ENCODE measurements around the gene CDH4. TPM values are rescaled to one million over a fixed set of nuclear protein-coding genes. Genes with fewer than 3 reads are reported as not detected.

The CDH4 gene
- total and polyA plus RNA-seq, 9 of the 15 experiments (the other 6 are each of a cell fraction or from before 2014, with no cell fraction given): 0.04 TPM; not detected in 8

DNA sequence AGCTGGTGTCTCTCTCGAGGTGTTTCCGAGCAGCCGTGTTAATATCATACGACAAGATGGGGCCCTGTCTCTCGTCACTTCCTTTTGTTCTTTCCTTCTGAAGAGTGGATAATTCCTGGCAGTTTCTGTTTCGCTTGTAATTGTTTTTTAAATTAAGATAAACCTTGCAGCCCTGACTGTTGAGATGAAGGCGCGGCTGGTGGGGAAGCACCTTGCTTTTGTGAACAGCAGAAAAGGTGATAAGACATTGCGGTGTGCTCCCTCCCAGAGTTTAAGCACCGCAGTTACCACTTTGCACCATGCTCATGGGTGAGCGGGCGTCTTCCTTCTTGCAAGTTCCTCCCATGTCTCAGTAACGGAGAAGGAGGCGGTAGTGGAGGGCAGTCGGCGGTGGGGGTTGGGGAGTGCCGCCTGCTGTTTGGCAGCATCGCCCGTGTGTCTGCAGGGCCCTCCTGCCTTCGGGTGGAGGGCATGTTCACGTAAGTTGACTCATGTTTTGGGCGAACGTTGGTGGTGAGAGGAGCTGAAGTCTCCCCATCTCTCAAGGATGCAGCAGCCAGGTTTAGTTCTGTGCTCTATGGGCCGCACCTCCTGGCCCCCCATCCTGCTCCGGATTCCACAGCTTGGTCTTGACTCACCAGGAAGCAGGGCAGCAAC lies 467.8 kb downstream of the CDH4 start (continued):
- TF ChIP-seq, protein P1, sequence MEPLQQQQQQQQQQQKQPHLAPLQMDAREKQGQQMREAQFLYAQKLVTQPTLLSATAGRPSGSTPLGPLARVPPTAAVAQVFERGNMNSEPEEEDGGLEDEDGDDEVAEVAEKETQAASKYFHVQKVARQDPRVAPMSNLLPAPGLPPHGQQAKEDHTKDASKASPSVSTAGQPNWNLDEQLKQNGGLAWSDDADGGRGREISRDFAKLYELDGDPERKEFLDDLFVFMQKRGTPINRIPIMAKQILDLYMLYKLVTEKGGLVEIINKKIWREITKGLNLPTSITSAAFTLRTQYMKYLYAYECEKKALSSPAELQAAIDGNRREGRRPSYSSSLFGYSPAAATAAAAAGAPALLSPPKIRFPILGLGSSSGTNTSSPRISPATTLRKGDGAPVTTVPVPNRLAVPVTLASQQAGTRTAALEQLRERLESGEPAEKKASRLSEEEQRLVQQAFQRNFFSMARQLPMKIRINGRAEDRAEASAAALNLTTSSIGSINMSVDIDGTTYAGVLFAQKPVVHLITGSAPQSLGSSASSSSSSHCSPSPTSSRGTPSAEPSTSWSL (CRISPR knock-in tag; IDR thresholded peaks at IDR 0.05; ENCODE audit: borderline replicate concordance): no peak

DNA sequence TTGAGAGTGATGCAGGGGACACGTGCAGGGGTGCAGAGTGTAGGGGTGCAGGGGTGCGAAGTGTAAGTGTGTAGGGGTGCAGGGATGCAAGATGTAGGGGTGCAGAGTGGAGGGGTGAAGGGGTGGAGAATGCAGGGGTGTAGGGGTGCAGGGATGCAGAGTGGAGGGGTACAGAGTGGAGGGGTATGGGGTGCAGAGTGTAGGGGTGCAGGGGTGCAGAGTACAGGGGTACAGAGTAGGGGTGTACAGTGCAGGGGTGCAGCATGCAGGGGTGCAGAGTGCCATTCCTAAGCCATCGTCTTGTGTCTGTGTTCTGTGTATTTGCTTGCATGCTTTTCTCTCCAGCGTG lies 468.3 kb downstream of the CDH4 start:
- Histone ChIP-seq H3K36me3 (ENCODE audit: control insufficient read depth, insufficient read depth, low read length) (no peaks in the 10 kb centered on the region), H3K27me3 (ENCODE audit: control insufficient read depth in 2 of 2, insufficient read depth in 2 of 2, low read length in 2 of 2) (peaks cover 0 to 29% of the 10 kb centered on the region in 2 experiments; a peak in 2 of 5 replicates), H3K27ac (ENCODE audit: extremely low read depth, low read depth, low read length) (no peak overlapping the region), H3K4me1 (replicated peaks in 1 of 2; ENCODE audit: control insufficient read depth in 2 of 2, insufficient read depth in 2 of 2, low read length in 2 of 2) (no peaks in the 10 kb centered on the region), H3K9ac (ENCODE audit: insufficient read depth in 1 of 2, low read depth in 2 of 2, low read length in 2 of 2) (no peak overlapping the region), H2AFZ (ENCODE audit: low read depth, low read length) (no peak overlapping the region), H3K4me2 (ENCODE audit: insufficient read depth, low read length) (no peak overlapping the region), H3K9me1 (ENCODE audit: control insufficient read depth, insufficient read depth, low read length) (peaks cover 3% of the 10 kb centered on the region), H3K79me2 (ENCODE audit: control insufficient read depth, insufficient read depth, low read length) (no peaks in the 10 kb centered on the region), H3K4me3 (no peak overlapping the region), H3K9me3 (replicated peaks; ENCODE audit: control insufficient read depth, insufficient read depth, low read depth, low read length) (no peaks in the 10 kb centered on the region), H4K20me1 (replicated peaks; ENCODE audit: control insufficient read depth, insufficient read depth, low read length) (peaks cover 4% of the 10 kb centered on the region; the same call in 1 of the 2 replicates)
- TF ChIP-seq ZNF507 (tag; conservative IDR thresholded peaks at IDR 0.05) (no peak), NR2C2 (CRISPR knock-in tag; IDR thresholded peaks at IDR 0.05) (no peak), NR2C2 (tag; IDR thresholded peaks at IDR 0.05) (no peak), ASH1L (IDR thresholded peaks at IDR 0.05; ENCODE audit: borderline replicate concordance, low read depth, partially characterized antibody) (no peak), PRMT5 (CRISPR knock-in tag; IDR thresholded peaks at IDR 0.05) (no peak), JUNB (CRISPR knock-in tag; conservative IDR thresholded peaks at IDR 0.05) (no peak), DPF2 (IDR thresholded peaks at IDR 0.05) (no peak), TBP (optimal IDR thresholded peaks at IDR 0.05; ENCODE audit: low read depth, low read length) (no peak), SMAD3 (CRISPR knock-in tag; conservative IDR thresholded peaks at IDR 0.05) (no peak)
- TF ChIP-seq, protein P2, sequence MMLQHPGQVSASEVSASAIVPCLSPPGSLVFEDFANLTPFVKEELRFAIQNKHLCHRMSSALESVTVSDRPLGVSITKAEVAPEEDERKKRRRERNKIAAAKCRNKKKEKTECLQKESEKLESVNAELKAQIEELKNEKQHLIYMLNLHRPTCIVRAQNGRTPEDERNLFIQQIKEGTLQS (IDR thresholded peaks at IDR 0.05): no peak
- TF ChIP-seq, protein P2 (CRISPR knock-in tag; conservative IDR thresholded peaks at IDR 0.05): no peak
- no peak for ATAC-seq
- BruUV-seq (replicated peaks): no TSS peak
- intact Hi-C loops (cut with micrococcal nuclease) (no loop called here), in situ Hi-C loops (cut with MboI) (no loop called here)
- DNase-seq (ENCODE audit: extremely low read depth in 1 of 4, low spot score in 3 of 4): no peak
- CTCF ChIA-PET (ENCODE audit: low intra/inter-chr PET ratio): no interaction called here
- WGBS (ENCODE audit: insufficient coverage, low coverage, missing lambda C conversion rate): 0% methylated on average over 4 of the region's 4 CpGs
- no peak for FAIRE-seq
- POLR2A ChIA-PET: interaction anchor here (0.8 kb wide), 1 partner anchor 14 kb away, joined by 3 read pairs; no protein-coding TSS in a partner anchor
